Measurements from ENCODE around the gene PDLIM7.

Gene PDLIM7

GRCh38 chr5:177453852-177454396 is 43.5 kb downstream of the PDLIM7 start:
- DNase-seq (ENCODE audit: low spot score), result no peak
- in situ Hi-C loops (cut with MboI; ENCODE audit: low sequenced_read_pairs, unreplicated experiment), result loop anchor here (10.0 kb wide), 1 partner anchor 49 kb away; the partner anchor contains the start of genes F12 and PFN3
- TF ChIP-seq, protein P1, sequence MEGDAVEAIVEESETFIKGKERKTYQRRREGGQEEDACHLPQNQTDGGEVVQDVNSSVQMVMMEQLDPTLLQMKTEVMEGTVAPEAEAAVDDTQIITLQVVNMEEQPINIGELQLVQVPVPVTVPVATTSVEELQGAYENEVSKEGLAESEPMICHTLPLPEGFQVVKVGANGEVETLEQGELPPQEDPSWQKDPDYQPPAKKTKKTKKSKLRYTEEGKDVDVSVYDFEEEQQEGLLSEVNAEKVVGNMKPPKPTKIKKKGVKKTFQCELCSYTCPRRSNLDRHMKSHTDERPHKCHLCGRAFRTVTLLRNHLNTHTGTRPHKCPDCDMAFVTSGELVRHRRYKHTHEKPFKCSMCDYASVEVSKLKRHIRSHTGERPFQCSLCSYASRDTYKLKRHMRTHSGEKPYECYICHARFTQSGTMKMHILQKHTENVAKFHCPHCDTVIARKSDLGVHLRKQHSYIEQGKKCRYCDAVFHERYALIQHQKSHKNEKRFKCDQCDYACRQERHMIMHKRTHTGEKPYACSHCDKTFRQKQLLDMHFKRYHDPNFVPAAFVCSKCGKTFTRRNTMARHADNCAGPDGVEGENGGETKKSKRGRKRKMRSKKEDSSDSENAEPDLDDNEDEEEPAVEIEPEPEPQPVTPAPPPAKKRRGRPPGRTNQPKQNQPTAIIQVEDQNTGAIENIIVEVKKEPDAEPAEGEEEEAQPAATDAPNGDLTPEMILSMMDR (IDR thresholded peaks at IDR 0.05; ENCODE audit: borderline replicate concordance, control extremely low read depth, extremely low read depth, insufficient read depth, missing control alignments), result no peak

DNA sequence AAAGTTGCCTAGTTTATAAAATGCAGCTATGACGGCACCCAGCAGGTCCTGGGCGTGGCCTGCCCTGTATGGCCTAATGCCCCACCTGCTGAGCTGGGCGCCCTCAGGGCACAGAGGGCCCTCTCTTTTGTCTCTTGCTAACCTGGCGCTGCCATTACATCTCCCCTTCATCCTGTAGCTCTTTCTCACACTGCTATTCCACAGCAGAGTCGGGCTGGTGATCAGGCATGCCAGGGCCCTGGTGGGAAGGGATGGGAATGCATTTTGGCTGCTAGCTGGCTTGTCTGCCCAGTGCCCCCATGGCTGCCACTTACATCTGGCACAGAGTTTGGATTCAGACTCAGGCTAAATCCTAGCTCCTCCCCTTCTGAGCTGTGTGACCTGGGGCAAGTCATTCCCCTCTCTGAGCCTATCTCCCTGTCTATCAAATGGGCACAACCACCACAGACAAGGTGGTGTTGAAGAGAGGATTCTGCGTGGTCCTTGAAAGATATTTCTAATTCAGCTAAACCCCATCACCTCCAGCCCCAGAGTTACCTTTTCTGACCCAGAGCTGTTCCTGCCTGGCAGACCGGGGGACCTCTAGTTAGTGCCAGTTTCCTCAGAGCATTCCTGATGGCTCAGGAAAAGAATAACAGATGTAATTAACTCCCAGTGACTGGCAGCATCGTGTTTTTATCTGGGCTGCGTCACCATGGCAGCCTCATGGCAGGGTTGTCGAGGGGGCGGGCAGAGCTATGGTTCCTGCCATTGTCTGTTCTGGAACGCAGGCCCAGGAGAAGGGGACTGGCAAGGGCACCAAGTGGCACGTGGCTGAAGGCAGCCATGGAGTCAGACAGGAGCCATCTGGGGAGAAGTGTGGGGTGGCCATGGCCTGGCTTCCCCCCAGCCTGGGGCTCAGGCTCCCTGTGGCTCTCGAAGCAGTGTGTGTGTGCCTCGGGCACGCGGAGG is 44.4 kb downstream of the PDLIM7 start:
- TF ChIP-seq, protein P1 (IDR thresholded peaks at IDR 0.05; ENCODE audit: borderline replicate concordance, control extremely low read depth, extremely low read depth, insufficient read depth, missing control alignments), result no peak
- DNase-seq (ENCODE audit: low spot score), result no peak
- in situ Hi-C loops (cut with MboI; ENCODE audit: low sequenced_read_pairs, unreplicated experiment), result loop anchor here (10.0 kb wide), 1 partner anchor 48 kb away; the partner anchor contains the start of genes F12 and PFN3

GRCh38 chr5:177450667-177451424 is 46.6 kb downstream of the PDLIM7 start:
- in situ Hi-C loops (cut with MboI; ENCODE audit: low sequenced_read_pairs, unreplicated experiment), result loop anchor here (10.0 kb wide), 1 partner anchor 46 kb away; the partner anchor contains the start of genes F12 and PFN3

GRCh38 chr5:177449140-177450061 is 48.0 kb downstream of the PDLIM7 start:
- in situ Hi-C loops (cut with MboI; ENCODE audit: low sequenced_read_pairs, unreplicated experiment), result loop anchor here (10.0 kb wide), 1 partner anchor 45 kb away; the partner anchor contains the start of genes F12 and PFN3
- TF ChIP-seq, protein P1 (IDR thresholded peaks at IDR 0.05; ENCODE audit: borderline replicate concordance, control extremely low read depth, extremely low read depth, insufficient read depth, missing control alignments), result no peak
- no peak for DNase-seq (ENCODE audit: low spot score)

More at GRCh38 chr5:177450667-177451424, 46.6 kb downstream of the PDLIM7 start:
- TF ChIP-seq, protein P1 (IDR thresholded peaks at IDR 0.05; ENCODE audit: borderline replicate concordance, control extremely low read depth, extremely low read depth, insufficient read depth, missing control alignments), result no peak
- DNase-seq (ENCODE audit: low spot score), result no peak

GRCh38 chr5:177448244-177448950 is 49.0 kb downstream of the PDLIM7 start:
- in situ Hi-C loops (cut with MboI; ENCODE audit: low sequenced_read_pairs, unreplicated experiment), result no loop called here
- TF ChIP-seq, protein P1 (IDR thresholded peaks at IDR 0.05; ENCODE audit: borderline replicate concordance, control extremely low read depth, extremely low read depth, insufficient read depth, missing control alignments), result no peak
- no peak for DNase-seq (ENCODE audit: low spot score)

Data from GM13976 (cell line).